ENCODE results near the gene TOX2. TPM values are rescaled to one million over a fixed set of nuclear protein-coding genes. Genes with fewer than 3 reads are reported as not detected.

TOX2 gene
- total RNA-seq, 1 experiment from 2014 or later: 1.8 TPM

DNA sequence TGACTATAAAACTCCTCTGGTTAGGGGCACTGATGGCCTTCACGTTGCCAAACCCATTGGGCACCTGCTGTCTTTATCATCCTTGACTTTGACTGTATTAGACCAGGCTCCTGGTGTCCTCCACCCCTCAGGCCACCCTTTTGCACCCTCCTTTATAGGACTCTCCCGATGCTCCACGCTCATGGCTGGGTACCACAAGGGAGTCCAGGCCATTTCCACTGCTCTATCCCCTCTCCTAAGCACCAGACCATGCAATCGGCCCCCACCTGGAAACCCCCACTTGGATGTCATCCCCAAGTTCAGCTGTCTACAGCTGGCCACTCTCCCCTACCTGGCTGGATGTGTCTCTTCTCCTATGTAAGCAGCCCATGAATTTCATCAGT lies 115.2 kb downstream of the TOX2 start:
- H4K20me1 ChIP-seq (ENCODE audit: low read length): no peaks in the 10 kb centered on the region
- TF ChIP-seq EZH2phosphoT487 (IDR thresholded peaks at IDR 0.05; ENCODE audit: borderline replicate concordance, low read length) (no peak), EZH2 (IDR thresholded peaks at IDR 0.05; ENCODE audit: low read length, unreplicated experiment) (no peak)
- TF ChIP-seq, protein P1, sequence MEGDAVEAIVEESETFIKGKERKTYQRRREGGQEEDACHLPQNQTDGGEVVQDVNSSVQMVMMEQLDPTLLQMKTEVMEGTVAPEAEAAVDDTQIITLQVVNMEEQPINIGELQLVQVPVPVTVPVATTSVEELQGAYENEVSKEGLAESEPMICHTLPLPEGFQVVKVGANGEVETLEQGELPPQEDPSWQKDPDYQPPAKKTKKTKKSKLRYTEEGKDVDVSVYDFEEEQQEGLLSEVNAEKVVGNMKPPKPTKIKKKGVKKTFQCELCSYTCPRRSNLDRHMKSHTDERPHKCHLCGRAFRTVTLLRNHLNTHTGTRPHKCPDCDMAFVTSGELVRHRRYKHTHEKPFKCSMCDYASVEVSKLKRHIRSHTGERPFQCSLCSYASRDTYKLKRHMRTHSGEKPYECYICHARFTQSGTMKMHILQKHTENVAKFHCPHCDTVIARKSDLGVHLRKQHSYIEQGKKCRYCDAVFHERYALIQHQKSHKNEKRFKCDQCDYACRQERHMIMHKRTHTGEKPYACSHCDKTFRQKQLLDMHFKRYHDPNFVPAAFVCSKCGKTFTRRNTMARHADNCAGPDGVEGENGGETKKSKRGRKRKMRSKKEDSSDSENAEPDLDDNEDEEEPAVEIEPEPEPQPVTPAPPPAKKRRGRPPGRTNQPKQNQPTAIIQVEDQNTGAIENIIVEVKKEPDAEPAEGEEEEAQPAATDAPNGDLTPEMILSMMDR (conservative IDR thresholded peaks at IDR 0.05; ENCODE audit: low read depth, low read length): no peak
- H3K27ac ChIP-seq (ENCODE audit: low read length): no peak overlapping the region
- intact Hi-C loops (cut with micrococcal nuclease): no loop called here
- ChIA-PET POLR2A (ENCODE audit: unreplicated experiment) (no interaction called here), CTCF (no interaction called here)
- no peaks in the 10 kb centered on the region for H3K36me3 ChIP-seq (ENCODE audit: low read depth, low read length)
- no peak overlapping the region for H3K9ac ChIP-seq (ENCODE audit: low read length)
- no peak for DNase-seq
- H3K79me2 ChIP-seq (ENCODE audit: low read length): no peaks in the 10 kb centered on the region
- no peaks in the 10 kb centered on the region for H3K27me3 ChIP-seq (ENCODE audit: low read length)
- no TSS peak for BruUV-seq (replicated peaks)
- H3K4me1 ChIP-seq (ENCODE audit: insufficient read depth, low read length): no peaks in the 10 kb centered on the region
- H3K9me2 ChIP-seq (replicated peaks; ENCODE audit: low read length): no peaks in the 10 kb centered on the region
- H3K4me2 ChIP-seq (ENCODE audit: low read length): no peak overlapping the region
- no peaks in the 10 kb centered on the region for H3F3A ChIP-seq (ENCODE audit: low read length, unreplicated experiment)
- H3K9me3 ChIP-seq (ENCODE audit: low read length): no peaks in the 10 kb centered on the region
- H2AFZ ChIP-seq (ENCODE audit: low read length): no peak overlapping the region
- no peak for ATAC-seq
- no peak overlapping the region for H3K4me3 ChIP-seq (ENCODE audit: low read length)

DNA sequence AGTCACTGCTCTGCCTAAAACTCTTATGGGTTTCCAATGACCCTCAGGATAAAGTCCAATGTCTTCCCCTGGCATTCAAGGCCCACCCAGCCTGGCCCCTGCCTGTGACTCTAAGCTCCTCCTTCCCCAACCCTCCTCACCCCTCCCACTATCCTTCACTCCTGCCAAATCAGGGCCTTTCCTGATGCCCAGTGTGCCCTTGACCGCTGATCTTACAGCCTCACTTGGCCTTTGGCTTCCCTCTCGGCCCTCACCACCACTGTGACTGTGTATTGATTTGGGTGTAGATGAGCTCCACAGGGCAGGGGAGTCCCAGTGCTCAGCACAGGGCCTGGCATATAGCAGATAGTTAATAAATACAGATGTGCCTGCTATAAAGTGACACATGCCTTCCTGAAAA lies 115.7 kb downstream of the TOX2 start:
- Histone ChIP-seq H3K4me2 (ENCODE audit: low read length) (no peak overlapping the region), H3K4me1 (ENCODE audit: insufficient read depth, low read length) (no peaks in the 10 kb centered on the region), H3K9me3 (ENCODE audit: low read length) (no peaks in the 10 kb centered on the region), H3K4me3 (ENCODE audit: low read length) (no peak overlapping the region), H3F3A (ENCODE audit: low read length, unreplicated experiment) (no peaks in the 10 kb centered on the region), H3K9me2 (replicated peaks; ENCODE audit: low read length) (no peaks in the 10 kb centered on the region), H3K36me3 (ENCODE audit: low read depth, low read length) (no peaks in the 10 kb centered on the region), H2AFZ (ENCODE audit: low read length) (no peak overlapping the region), H3K9ac (ENCODE audit: low read length) (no peak overlapping the region), H4K20me1 (ENCODE audit: low read length) (no peaks in the 10 kb centered on the region), H3K27me3 (ENCODE audit: low read length) (no peaks in the 10 kb centered on the region), H3K79me2 (ENCODE audit: low read length) (no peaks in the 10 kb centered on the region), H3K27ac (ENCODE audit: low read length) (no peak overlapping the region)
- no peak for ATAC-seq
- no peak for TF ChIP-seq EZH2 (IDR thresholded peaks at IDR 0.05; ENCODE audit: low read length, unreplicated experiment)
- TF ChIP-seq, protein P1 (conservative IDR thresholded peaks at IDR 0.05; ENCODE audit: low read depth, low read length): no peak
- TF ChIP-seq EZH2phosphoT487 (IDR thresholded peaks at IDR 0.05; ENCODE audit: borderline replicate concordance, low read length): no peak
- no TSS peak for BruUV-seq (replicated peaks)
- intact Hi-C loops (cut with micrococcal nuclease): no loop called here
- POLR2A ChIA-PET (ENCODE audit: unreplicated experiment): no interaction called here
- DNase-seq: no peak
- CTCF ChIA-PET: interaction anchor here (0.6 kb wide), 1 partner anchor 190 kb away, joined by 3 read pairs; no protein-coding TSS in a partner anchor

DNA sequence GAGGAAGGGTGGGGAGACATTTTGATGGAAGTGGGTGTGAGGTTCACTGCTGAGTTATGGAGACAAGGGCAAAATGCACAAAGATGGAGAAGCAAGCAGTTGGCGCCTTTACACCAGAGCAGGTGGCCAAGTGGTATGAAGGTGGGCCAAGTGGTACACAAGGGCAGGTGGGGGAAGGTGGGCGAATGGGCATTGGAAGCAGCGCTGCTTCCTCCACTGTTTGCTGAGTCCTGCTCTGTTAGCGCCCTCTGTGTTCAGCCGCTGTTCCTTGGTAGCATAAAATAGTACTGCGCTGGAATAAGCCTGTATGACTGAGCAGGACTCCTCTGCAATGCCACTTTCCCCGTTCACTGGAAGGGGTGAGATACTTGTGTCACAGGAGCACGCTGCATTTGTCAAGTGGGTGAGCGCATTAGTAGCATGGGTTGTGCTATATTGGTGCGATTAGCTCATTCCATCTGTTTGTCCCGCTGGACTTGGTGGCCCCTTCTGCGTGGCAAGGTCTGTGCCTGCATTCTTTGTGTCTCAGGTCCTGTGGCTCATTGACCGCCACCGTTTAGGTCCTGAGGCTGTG lies 116.4 kb downstream of the TOX2 start:
- BruUV-seq (replicated peaks): no TSS peak
- CTCF ChIA-PET: interaction anchor here (0.6 kb wide), 1 partner anchor 191 kb away, joined by 3 read pairs; no protein-coding TSS in a partner anchor

More for the DNA sequence above, 116.4 kb downstream of the TOX2 start:
- POLR2A ChIA-PET (ENCODE audit: unreplicated experiment): no interaction called here
- Histone ChIP-seq H3K9me2 (replicated peaks; ENCODE audit: low read length) (no peaks in the 10 kb centered on the region), H4K20me1 (ENCODE audit: low read length) (no peaks in the 10 kb centered on the region), H3K4me1 (ENCODE audit: insufficient read depth, low read length) (no peaks in the 10 kb centered on the region), H3K9me3 (ENCODE audit: low read length) (no peaks in the 10 kb centered on the region), H3K4me2 (ENCODE audit: low read length) (no peak overlapping the region), H3K9ac (ENCODE audit: low read length) (no peak overlapping the region), H3K27ac (ENCODE audit: low read length) (no peak overlapping the region), H3K79me2 (ENCODE audit: low read length) (no peaks in the 10 kb centered on the region), H3K4me3 (ENCODE audit: low read length) (no peak overlapping the region), H3K27me3 (ENCODE audit: low read length) (no peaks in the 10 kb centered on the region), H3F3A (ENCODE audit: low read length, unreplicated experiment) (no peaks in the 10 kb centered on the region), H2AFZ (ENCODE audit: low read length) (no peak overlapping the region), H3K36me3 (ENCODE audit: low read depth, low read length) (no peaks in the 10 kb centered on the region)
- DNase-seq (no peak), ATAC-seq (no peak)
- intact Hi-C loops (cut with micrococcal nuclease): no loop called here
- TF ChIP-seq EZH2 (IDR thresholded peaks at IDR 0.05; ENCODE audit: low read length, unreplicated experiment) (no peak), EZH2phosphoT487 (IDR thresholded peaks at IDR 0.05; ENCODE audit: borderline replicate concordance, low read length) (no peak)
- TF ChIP-seq, protein P1 (conservative IDR thresholded peaks at IDR 0.05; ENCODE audit: low read depth, low read length): no peak

All from PC-3 (cell line).